ENCODE measurements around the gene PLA2G2C.

Gene PLA2G2C

GRCh38 chr1:20187813-20188454, 1.6 kb upstream of the PLA2G2C start:
- no peaks in the 10 kb centered on the region for H3K27me3 ChIP-seq (replicated peaks; ENCODE audit: control insufficient read depth, insufficient read depth, low read length, poor library complexity, severe bottlenecking)
- no peaks in the 10 kb centered on the region for H3K9me3 ChIP-seq (ENCODE audit: control insufficient read depth, low read length)
- no peak overlapping the region for H3K27ac ChIP-seq (ENCODE audit: insufficient read depth, low read length, poor library complexity, severe bottlenecking)
- H3K4me1 ChIP-seq (ENCODE audit: control insufficient read depth, insufficient read depth, low read length, poor library complexity, severe bottlenecking), result peaks cover 29% of the 10 kb centered on the region
- no peaks in the 10 kb centered on the region for H3K36me3 ChIP-seq (ENCODE audit: control insufficient read depth, insufficient read depth, low read length)
- no peak overlapping the region for H3K4me3 ChIP-seq (ENCODE audit: insufficient read depth, low read depth, low read length, poor library complexity, severe bottlenecking)
- no peak for DNase-seq

GRCh38 chr1:20187103-20187812, 940 bp upstream of the PLA2G2C start:
- Histone ChIP-seq H3K4me3 (ENCODE audit: insufficient read depth, low read depth, low read length, poor library complexity, severe bottlenecking) (peak overlapping the region; percentile 16), H3K9me3 (ENCODE audit: control insufficient read depth, low read length) (no peaks in the 10 kb centered on the region), H3K4me1 (ENCODE audit: control insufficient read depth, insufficient read depth, low read length, poor library complexity, severe bottlenecking) (peaks cover 29% of the 10 kb centered on the region), H3K27ac (ENCODE audit: insufficient read depth, low read length, poor library complexity, severe bottlenecking) (no peak overlapping the region), H3K36me3 (ENCODE audit: control insufficient read depth, insufficient read depth, low read length) (no peaks in the 10 kb centered on the region), H3K27me3 (replicated peaks; ENCODE audit: control insufficient read depth, insufficient read depth, low read length, poor library complexity, severe bottlenecking) (no peaks in the 10 kb centered on the region)
- DNase-seq, result peak in 1 of 3 donors; percentile 11

- Histone ChIP-seq H3K9me3 (ENCODE audit: control insufficient read depth, low read length) (no peaks in the 10 kb centered on the region), H3K36me3 (ENCODE audit: control insufficient read depth, insufficient read depth, low read length) (no peaks in the 10 kb centered on the region), H3K4me3 (ENCODE audit: insufficient read depth, low read depth, low read length, poor library complexity, severe bottlenecking) (peak overlapping the region; percentile 66), H3K4me1 (ENCODE audit: control insufficient read depth, insufficient read depth, low read length, poor library complexity, severe bottlenecking) (peaks cover 29% of the 10 kb centered on the region), H3K27ac (ENCODE audit: insufficient read depth, low read length, poor library complexity, severe bottlenecking) (peak overlapping the region; percentile 18), H3K27me3 (replicated peaks; ENCODE audit: control insufficient read depth, insufficient read depth, low read length, poor library complexity, severe bottlenecking) (no peaks in the 10 kb centered on the region)
- DNase-seq, result peak; percentile 42 to 54 (median 50)
Observed at GRCh38 chr1:20184997-20185833, 1.1 kb downstream of the PLA2G2C start.

GRCh38 chr1:20184481-20184900, 1.8 kb downstream of the PLA2G2C start:
- Histone ChIP-seq H3K27me3 (replicated peaks; ENCODE audit: control insufficient read depth, insufficient read depth, low read length, poor library complexity, severe bottlenecking) (no peaks in the 10 kb centered on the region), H3K36me3 (ENCODE audit: control insufficient read depth, insufficient read depth, low read length) (no peaks in the 10 kb centered on the region), H3K4me1 (ENCODE audit: control insufficient read depth, insufficient read depth, low read length, poor library complexity, severe bottlenecking) (peaks cover 29% of the 10 kb centered on the region), H3K27ac (ENCODE audit: insufficient read depth, low read length, poor library complexity, severe bottlenecking) (no peak overlapping the region), H3K9me3 (ENCODE audit: control insufficient read depth, low read length) (no peaks in the 10 kb centered on the region), H3K4me3 (ENCODE audit: insufficient read depth, low read depth, low read length, poor library complexity, severe bottlenecking) (no peak overlapping the region)
- no peak for DNase-seq

GRCh38 chr1:20183616-20184271, 2.6 kb downstream of the PLA2G2C start:
- H3K27me3 ChIP-seq (replicated peaks; ENCODE audit: control insufficient read depth, insufficient read depth, low read length, poor library complexity, severe bottlenecking), result no peaks in the 10 kb centered on the region
- no peak for DNase-seq

GRCh38 chr1:20183035-20183434, 3.3 kb downstream of the PLA2G2C start:
- Histone ChIP-seq H3K4me1 (ENCODE audit: control insufficient read depth, insufficient read depth, low read length, poor library complexity, severe bottlenecking) (peaks cover 29% of the 10 kb centered on the region), H3K27me3 (replicated peaks; ENCODE audit: control insufficient read depth, insufficient read depth, low read length, poor library complexity, severe bottlenecking) (no peaks in the 10 kb centered on the region), H3K4me3 (ENCODE audit: insufficient read depth, low read depth, low read length, poor library complexity, severe bottlenecking) (no peak overlapping the region), H3K9me3 (ENCODE audit: control insufficient read depth, low read length) (no peaks in the 10 kb centered on the region), H3K27ac (ENCODE audit: insufficient read depth, low read length, poor library complexity, severe bottlenecking) (no peak overlapping the region), H3K36me3 (ENCODE audit: control insufficient read depth, insufficient read depth, low read length) (no peaks in the 10 kb centered on the region)
- DNase-seq, result no peak

More at GRCh38 chr1:20183616-20184271, 2.6 kb downstream of the PLA2G2C start:
- Histone ChIP-seq H3K36me3 (ENCODE audit: control insufficient read depth, insufficient read depth, low read length) (no peaks in the 10 kb centered on the region), H3K4me3 (ENCODE audit: insufficient read depth, low read depth, low read length, poor library complexity, severe bottlenecking) (no peak overlapping the region), H3K27ac (ENCODE audit: insufficient read depth, low read length, poor library complexity, severe bottlenecking) (no peak overlapping the region), H3K4me1 (ENCODE audit: control insufficient read depth, insufficient read depth, low read length, poor library complexity, severe bottlenecking) (peaks cover 29% of the 10 kb centered on the region), H3K9me3 (ENCODE audit: control insufficient read depth, low read length) (no peaks in the 10 kb centered on the region)

GRCh38 chr1:20182415-20182814, 3.9 kb downstream of the PLA2G2C start:
- DNase-seq, result no peak
- no peaks in the 10 kb centered on the region for H3K27me3 ChIP-seq (replicated peaks; ENCODE audit: control insufficient read depth, insufficient read depth, low read length, poor library complexity, severe bottlenecking)
- no peaks in the 10 kb centered on the region for H3K9me3 ChIP-seq (ENCODE audit: control insufficient read depth, low read length)
- H3K4me1 ChIP-seq (ENCODE audit: control insufficient read depth, insufficient read depth, low read length, poor library complexity, severe bottlenecking), result peaks cover 24% of the 10 kb centered on the region
- no peak overlapping the region for H3K4me3 ChIP-seq (ENCODE audit: insufficient read depth, low read depth, low read length, poor library complexity, severe bottlenecking)
- H3K27ac ChIP-seq (ENCODE audit: insufficient read depth, low read length, poor library complexity, severe bottlenecking), result no peak overlapping the region
- H3K36me3 ChIP-seq (ENCODE audit: control insufficient read depth, insufficient read depth, low read length), result no peaks in the 10 kb centered on the region

- DNase-seq, result no peak
- peaks cover 11% of the 10 kb centered on the region for H3K4me1 ChIP-seq (ENCODE audit: control insufficient read depth, insufficient read depth, low read length, poor library complexity, severe bottlenecking)
- no peaks in the 10 kb centered on the region for H3K9me3 ChIP-seq (ENCODE audit: control insufficient read depth, low read length)
- H3K27ac ChIP-seq (ENCODE audit: insufficient read depth, low read length, poor library complexity, severe bottlenecking), result no peak overlapping the region
- no peaks in the 10 kb centered on the region for H3K27me3 ChIP-seq (replicated peaks; ENCODE audit: control insufficient read depth, insufficient read depth, low read length, poor library complexity, severe bottlenecking)
- H3K36me3 ChIP-seq (ENCODE audit: control insufficient read depth, insufficient read depth, low read length), result no peaks in the 10 kb centered on the region
- H3K4me3 ChIP-seq (ENCODE audit: insufficient read depth, low read depth, low read length, poor library complexity, severe bottlenecking), result no peak overlapping the region
Observed at GRCh38 chr1:20180844-20181207, 5.5 kb downstream of the PLA2G2C start.

- no peaks in the 10 kb centered on the region for H3K36me3 ChIP-seq (ENCODE audit: control insufficient read depth, insufficient read depth, low read length)
- H3K9me3 ChIP-seq (ENCODE audit: control insufficient read depth, low read length), result no peaks in the 10 kb centered on the region
- DNase-seq, result no peak
- no peaks in the 10 kb centered on the region for H3K27me3 ChIP-seq (replicated peaks; ENCODE audit: control insufficient read depth, insufficient read depth, low read length, poor library complexity, severe bottlenecking)
- H3K4me1 ChIP-seq (ENCODE audit: control insufficient read depth, insufficient read depth, low read length, poor library complexity, severe bottlenecking), result peaks cover 7% of the 10 kb centered on the region
- H3K4me3 ChIP-seq (ENCODE audit: insufficient read depth, low read depth, low read length, poor library complexity, severe bottlenecking), result no peak overlapping the region
- no peak overlapping the region for H3K27ac ChIP-seq (ENCODE audit: insufficient read depth, low read length, poor library complexity, severe bottlenecking)
Observed at GRCh38 chr1:20180129-20180843, 6.0 kb downstream of the PLA2G2C start.

Data from effector memory CD4-positive, alpha-beta T cell (primary cell).